GM12875 (cell line): ENCODE measurements around the gene STAT5A.
A peak's percentile ranks its signal among the peaks of the same experiment; 100 is the strongest.

Experiments used
- H3K4me3 ChIP-seq: one replicate; pipeline ENCODE4 v1.5.1; 2011; ENCODE audit warnings: low read depth, low read length, control low read depth
- TF ChIP-seq, protein P1 (sequence below): IDR thresholded peaks from 2 replicates; pipeline ENCODE4 v1.5.1; 2011; ENCODE audit warnings: low read depth, mild to moderate bottlenecking, control low read depth, inconsistent platforms, low read length, moderate library complexity, borderline replicate concordance; ENCODE audit not compliant: insufficient read depth

Gene STAT5A

DNA sequence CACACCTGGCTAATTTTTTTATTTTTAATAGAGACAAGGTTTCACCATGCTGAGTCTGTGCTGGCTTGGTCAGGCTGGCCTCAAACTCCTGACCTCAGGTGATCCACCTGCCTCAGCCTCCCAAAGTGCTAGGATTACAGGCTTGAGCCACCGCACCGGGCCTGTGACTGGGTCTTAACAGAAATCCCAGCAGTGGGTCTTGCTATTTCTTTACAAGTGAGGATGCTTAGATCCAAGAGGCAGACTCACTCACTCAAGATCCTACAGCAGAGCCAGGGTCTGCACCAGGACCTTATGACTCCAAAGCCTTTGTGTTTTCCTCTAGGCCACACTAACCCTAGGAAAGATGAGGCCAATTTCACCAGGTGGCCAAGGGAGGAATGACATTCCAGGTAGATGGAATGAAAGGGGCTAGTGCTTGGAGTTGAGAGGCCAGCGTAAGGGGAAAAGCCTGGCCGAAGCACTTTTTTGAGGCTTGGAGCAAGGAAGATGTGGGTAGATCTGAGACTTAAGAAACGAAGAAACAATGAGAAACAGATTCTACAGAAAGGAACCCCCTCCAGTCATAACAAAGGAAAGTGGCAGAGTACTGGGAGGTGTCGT, 5.7 kb upstream of the STAT5A start:
- H3K4me3 ChIP-seq, result no peak overlapping the region
- TF ChIP-seq, protein P1, sequence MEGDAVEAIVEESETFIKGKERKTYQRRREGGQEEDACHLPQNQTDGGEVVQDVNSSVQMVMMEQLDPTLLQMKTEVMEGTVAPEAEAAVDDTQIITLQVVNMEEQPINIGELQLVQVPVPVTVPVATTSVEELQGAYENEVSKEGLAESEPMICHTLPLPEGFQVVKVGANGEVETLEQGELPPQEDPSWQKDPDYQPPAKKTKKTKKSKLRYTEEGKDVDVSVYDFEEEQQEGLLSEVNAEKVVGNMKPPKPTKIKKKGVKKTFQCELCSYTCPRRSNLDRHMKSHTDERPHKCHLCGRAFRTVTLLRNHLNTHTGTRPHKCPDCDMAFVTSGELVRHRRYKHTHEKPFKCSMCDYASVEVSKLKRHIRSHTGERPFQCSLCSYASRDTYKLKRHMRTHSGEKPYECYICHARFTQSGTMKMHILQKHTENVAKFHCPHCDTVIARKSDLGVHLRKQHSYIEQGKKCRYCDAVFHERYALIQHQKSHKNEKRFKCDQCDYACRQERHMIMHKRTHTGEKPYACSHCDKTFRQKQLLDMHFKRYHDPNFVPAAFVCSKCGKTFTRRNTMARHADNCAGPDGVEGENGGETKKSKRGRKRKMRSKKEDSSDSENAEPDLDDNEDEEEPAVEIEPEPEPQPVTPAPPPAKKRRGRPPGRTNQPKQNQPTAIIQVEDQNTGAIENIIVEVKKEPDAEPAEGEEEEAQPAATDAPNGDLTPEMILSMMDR, result no peak

GRCh38 chr17:42283241-42284023, 4.9 kb upstream of the STAT5A start:
- TF ChIP-seq, protein P1, result no peak
- H3K4me3 ChIP-seq, result no peak overlapping the region

GRCh38 chr17:42284024-42284369, 4.3 kb upstream of the STAT5A start:
- no peak overlapping the region for H3K4me3 ChIP-seq
- TF ChIP-seq, protein P1, result no peak

DNA sequence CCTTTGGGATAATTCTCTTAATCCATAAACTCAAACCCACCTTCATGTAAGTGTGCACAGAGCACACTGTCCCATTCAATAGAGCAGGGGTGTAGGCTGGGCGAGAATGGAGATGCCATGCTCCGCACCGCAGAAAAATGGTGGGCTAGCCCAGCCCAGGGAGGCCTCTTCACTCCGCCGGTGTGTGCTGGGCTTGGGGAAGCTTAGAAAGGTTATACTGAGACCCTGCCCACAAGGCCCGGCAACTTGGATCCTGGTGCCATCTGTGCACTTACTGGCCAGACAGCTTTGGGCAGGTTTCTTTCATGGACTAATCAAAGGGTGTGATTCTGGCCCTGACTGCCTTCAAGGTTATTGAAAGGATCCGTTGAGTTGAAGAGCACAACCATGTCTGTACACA, 3.7 kb upstream of the STAT5A start:
- TF ChIP-seq, protein P1, result no peak
- no peak overlapping the region for H3K4me3 ChIP-seq

GRCh38 chr17:42285346-42286050, 2.8 kb upstream of the STAT5A start:
- TF ChIP-seq, protein P1, result no peak
- H3K4me3 ChIP-seq, result no peak overlapping the region

- peak overlapping the region; percentile 79 for H3K4me3 ChIP-seq
- TF ChIP-seq, protein P1, result no peak
Observed at GRCh38 chr17:42286411-42287221, 1.7 kb upstream of the STAT5A start.
